Right cardiac atrium (tissue), 5 donors: ENCODE data around the gene FOXM1. TPM values are rescaled to one million over a fixed set of nuclear protein-coding genes. Genes with fewer than 3 reads are reported as not detected.

ENCODE experiments used
- ATAC-seq, 2 donors: fragments of 200-7000 bp; cut with Tn5 transposase; one replicate each; pipeline versions ENCODE4 v1.8.0 to v1.9.1; 2020; ENCODE audit warnings: moderate library complexity in 2 of 2, mild to moderate bottlenecking in 1 of 2
- DNase-seq, 3 donors: peaks; one replicate each; pipeline ENCODE4 v3.0.0-alpha.2; 2020
- H3K27ac ChIP-seq: one replicate; pipeline ENCODE4 v1.5.1; 2013; ENCODE audit warnings: mild to moderate bottlenecking, low read length, control low read depth, moderate library complexity
- H3K27me3 ChIP-seq: one replicate; pipeline ENCODE4 v1.6.1; 2013; ENCODE audit not compliant: control insufficient read depth, insufficient read depth
- H3K4me1 ChIP-seq: one replicate; pipeline ENCODE4 v1.6.1; 2013; ENCODE audit warnings: low read length; ENCODE audit not compliant: control insufficient read depth, insufficient read depth
- H3K4me3 ChIP-seq: one replicate; pipeline ENCODE4 v1.5.1; 2013; ENCODE audit warnings: low read length, control low read depth
- H3K9me3 ChIP-seq: one replicate; pipeline ENCODE4 v1.6.1; 2013; ENCODE audit warnings: low read length; ENCODE audit not compliant: control insufficient read depth
- WGBS: extraction: QIAGEN DNeasy Blood & Tissue Kit; methylation state at CpG from one replicate; pipeline ENCODE4 v1.1.7; 2013; 5-methylcytosine and 5-hydroxymethylcytosine counted together
- intact Hi-C, 4 donors: fragments of 100-400 bp; cut with DNase I; formaldehyde crosslinking; loops; one replicate each; pipeline versions ENCODE4 v1.11.0 to v1.14.0; 2022 to 2023
- polyA plus RNA-seq: library from polyadenylated mRNA; stranded (reverse); fragments of 200-250 nt; gene quantifications from one replicate; pipeline ENCODE4 v1.2.3, GENCODE V29; 2013
- total RNA-seq, 4 donors: library from RNA; stranded (reverse); fragmentation: NEBNext Ultra II Directional; extraction: Animal tissue kit (Norgen Biotek cat#: 25700); gene quantifications; one replicate each; pipeline ENCODE4 v1.2.1, GENCODE V29; 2021
- donor health status: healthy with polysubstance abuse.
- donor health status: DM: no; HTN: yes; CAD: no.
- donor health status: DM: no; HTN: no; CAD: no.
- donor health status: DM: no; HTN: yes; CAD: no; lungs with severe emphysema.
- donor health status: DM: yes; HTN: yes; CAD: no.

FOXM1 gene
- total and polyA plus RNA-seq, 5 donors = 0.20 to 1.7 (median 0.51) TPM

DNA sequence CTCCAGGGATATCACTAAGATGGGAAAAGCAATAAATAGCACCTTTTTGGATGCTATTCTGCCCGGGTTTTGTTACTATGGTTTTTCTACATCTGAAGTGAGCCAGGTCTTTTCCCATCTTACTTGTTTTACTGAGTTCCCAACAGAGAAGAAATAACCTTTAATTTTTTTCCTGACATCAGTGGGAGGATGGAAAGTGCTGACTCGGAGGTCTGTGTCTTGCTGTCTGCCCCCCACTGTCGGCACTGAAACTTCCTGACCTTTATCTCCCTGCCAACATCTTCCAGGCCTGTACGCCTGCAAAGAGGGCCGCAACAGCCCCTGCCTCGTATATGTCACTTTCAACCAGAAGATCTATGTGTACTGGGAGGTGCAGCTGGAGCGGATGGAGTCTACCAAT lies 53.5 kb downstream of the FOXM1 start:
- DNase-seq = no peak
- no peaks in the 10 kb centered on the region for H3K9me3 ChIP-seq
- intact Hi-C loops = no loop called here
- ATAC-seq = no peak
- no peak overlapping the region for H3K4me3 ChIP-seq
- no peaks in the 10 kb centered on the region for H3K4me1 ChIP-seq
- H3K27ac ChIP-seq = no peak overlapping the region
- no peaks in the 10 kb centered on the region for H3K27me3 ChIP-seq
- WGBS = 69% methylated on average over 7 of the region's 7 CpGs

DNA sequence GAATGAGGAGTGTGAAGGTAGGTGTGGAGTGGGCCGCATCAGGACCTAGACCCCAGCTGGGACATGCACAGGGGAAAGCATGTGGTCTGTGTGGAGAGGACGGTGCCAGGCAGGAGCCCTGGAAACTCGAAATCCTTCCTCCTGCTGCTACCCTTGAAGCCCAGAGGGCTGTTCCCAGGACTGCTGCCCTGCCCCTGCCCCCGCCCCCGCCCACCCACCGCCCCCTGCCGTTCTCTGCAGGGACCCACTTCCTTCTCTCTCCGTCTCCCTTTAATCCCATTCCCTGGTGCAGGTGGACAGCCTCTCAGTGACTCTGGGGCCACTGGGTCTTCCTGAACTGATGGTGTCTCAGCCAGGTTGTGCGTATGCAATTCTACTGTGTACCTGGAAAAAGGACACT lies 56.5 kb downstream of the FOXM1 start:
- no peak for ATAC-seq
- no peak overlapping the region for H3K27ac ChIP-seq
- whole genome bisulfite sequencing = 81% methylated on average over 9 of the region's 9 CpGs

GRCh38 chr12:2819810-2820209 lies 57.2 kb downstream of the FOXM1 start:
- intact Hi-C loops = no loop called here
- H3K4me1 ChIP-seq = no peaks in the 10 kb centered on the region
- H3K27me3 ChIP-seq = no peaks in the 10 kb centered on the region
- H3K4me3 ChIP-seq = no peak overlapping the region
- H3K27ac ChIP-seq = no peak overlapping the region
- no peak for DNase-seq
- whole genome bisulfite sequencing = 93% methylated on average over 15 of the region's 15 CpGs
- no peak for ATAC-seq
- no peaks in the 10 kb centered on the region for H3K9me3 ChIP-seq

More for the DNA sequence above, 56.5 kb downstream of the FOXM1 start:
- intact Hi-C loops = no loop called here
- no peaks in the 10 kb centered on the region for H3K9me3 ChIP-seq
- no peak for DNase-seq
- no peaks in the 10 kb centered on the region for H3K4me1 ChIP-seq
- no peaks in the 10 kb centered on the region for H3K27me3 ChIP-seq
- H3K4me3 ChIP-seq = no peak overlapping the region

DNA sequence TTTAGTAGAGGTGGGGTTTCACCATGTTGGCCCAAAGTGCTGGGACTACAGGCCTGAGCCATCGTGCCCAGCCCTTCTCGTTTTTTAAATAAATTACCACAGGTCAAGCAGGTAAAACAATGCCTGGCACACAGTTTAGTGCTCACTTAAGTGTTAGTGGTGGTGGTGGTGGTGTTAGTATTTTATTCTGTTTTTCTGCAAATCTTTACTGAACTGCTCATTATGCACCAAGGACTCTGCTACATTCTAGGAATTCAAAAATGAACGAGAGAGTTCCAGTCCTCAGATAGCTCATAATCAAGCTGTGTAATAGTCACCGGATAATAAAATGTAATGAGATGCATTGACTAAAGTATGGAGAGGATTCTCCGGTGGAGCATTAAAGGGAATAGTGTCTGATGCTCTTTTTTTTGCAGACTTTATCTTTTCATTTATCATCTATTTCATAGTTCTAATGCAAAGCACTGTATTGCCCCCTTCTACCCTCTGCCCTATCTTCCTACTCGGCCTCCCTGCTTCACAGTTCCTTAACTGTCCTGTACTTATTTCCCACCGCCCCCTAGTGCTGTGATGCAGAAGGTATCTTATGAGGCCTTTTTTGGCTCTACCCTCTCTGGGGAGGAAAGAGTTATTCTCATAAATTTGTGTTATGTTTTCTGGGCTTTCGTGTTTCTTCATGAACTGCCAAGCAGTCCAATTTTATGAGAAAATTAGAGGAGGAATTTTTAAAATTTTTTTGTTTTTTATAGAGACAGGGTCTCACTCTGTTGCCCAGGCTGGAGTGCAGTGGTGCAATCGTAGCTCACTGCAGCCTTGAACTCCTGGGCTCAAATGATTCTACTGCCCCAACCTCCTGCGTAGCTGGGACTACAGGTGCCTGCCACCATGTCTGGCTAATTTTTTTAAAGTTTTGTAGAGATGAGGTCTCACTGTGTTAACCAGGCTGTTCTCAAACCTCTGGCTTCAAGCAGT lies 63.5 kb downstream of the FOXM1 start:
- H3K4me1 ChIP-seq = no peaks in the 10 kb centered on the region
- H3K27ac ChIP-seq = peak overlapping the region; percentile 83
- ATAC-seq (peak; percentile 42 to 52), DNase-seq (peak in 1 of 3 donors; percentile 44)
- H3K27me3 ChIP-seq = no peaks in the 10 kb centered on the region
- peak overlapping the region; percentile 58 for H3K4me3 ChIP-seq
- intact Hi-C loops = no loop called here
- 16% methylated on average over 10 of the region's 10 CpGs for WGBS
- no peaks in the 10 kb centered on the region for H3K9me3 ChIP-seq

DNA sequence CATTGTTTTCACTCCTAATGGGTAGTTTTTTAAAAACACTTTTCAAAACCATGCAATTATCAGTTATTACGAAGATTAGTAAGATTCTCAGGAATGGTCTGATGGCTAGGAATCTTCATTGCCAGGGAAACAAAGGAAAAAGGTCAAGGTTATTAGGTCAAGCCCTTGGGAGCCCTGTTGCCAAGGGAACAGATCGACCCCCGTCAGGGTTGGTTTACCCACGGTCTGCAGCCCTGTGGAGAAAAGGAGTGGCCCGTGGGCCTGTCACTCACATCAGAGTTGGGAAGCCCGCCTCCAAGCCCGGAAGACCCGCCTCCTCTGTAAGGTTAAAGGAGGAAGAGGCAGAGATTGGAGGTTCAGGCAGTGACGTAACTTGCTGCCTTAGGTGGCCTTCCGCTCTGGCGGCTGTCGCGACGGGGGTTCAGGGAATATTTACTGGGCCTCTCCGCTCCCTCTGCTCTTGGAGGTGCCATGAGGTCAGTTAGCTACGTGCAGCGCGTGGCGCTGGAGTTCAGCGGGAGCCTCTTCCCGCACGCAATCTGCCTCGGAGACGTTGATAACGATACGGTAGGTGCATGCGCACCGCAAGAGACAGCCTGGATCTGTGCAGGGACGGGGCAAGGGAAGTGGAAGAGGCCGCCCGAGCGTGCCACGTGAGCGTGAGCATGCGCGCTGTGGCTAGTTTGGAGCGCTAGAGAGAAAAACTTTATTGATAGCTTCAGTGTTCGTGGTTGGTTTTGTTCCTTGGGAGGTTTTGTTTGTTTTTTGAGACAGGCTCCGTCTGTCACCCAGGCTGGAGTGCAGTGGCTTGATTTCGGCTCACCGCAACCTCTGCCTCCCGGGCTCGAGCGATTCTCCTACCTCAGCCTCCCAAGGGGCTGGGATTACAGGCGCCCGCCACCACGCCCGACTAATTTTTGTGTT lies 64.4 kb downstream of the FOXM1 start, which contains the start of gene ITFG2:
TSS of gene ITFG2 (plus strand) at position 379 of the 924 bp plus-strand sequence. CDS start at position 472, 93 bp downstream.
- DNase-seq (peak; percentile 99 to 100 (median 99)), ATAC-seq (peak; percentile 99)
- no peaks in the 10 kb centered on the region for H3K4me1 ChIP-seq
- WGBS = under 1% methylated on average over 48 of the region's 48 CpGs
- no peaks in the 10 kb centered on the region for H3K9me3 ChIP-seq
- H3K27ac ChIP-seq = peak within 1 kb of the TSS; percentile 83
- no peaks in the 10 kb centered on the region for H3K27me3 ChIP-seq
- H3K4me3 ChIP-seq = peak within 1 kb of the TSS; percentile 58
- intact Hi-C loops = no loop called here

- intact Hi-C loops = no loop called here
- Histone ChIP-seq H3K4me1 (no peaks in the 10 kb centered on the region), H3K27me3 (no peaks in the 10 kb centered on the region), H3K4me3 (peak overlapping the region; percentile 54), H3K27ac (no peak overlapping the region), H3K9me3 (no peaks in the 10 kb centered on the region)
- ATAC-seq (no peak), DNase-seq (no peak)
- 83% methylated on average over 5 of the region's 5 CpGs for WGBS
Measured at GRCh38 chr12:2811801-2812200, 65.2 kb downstream of the FOXM1 start.

Other genes with a start within 250 kb of the FOXM1 start
- 10 to 100 TPM; 36.4 to 65.2 (median 53.7) TPM for gene FKBP4, start 82.2 kb downstream of the FOXM1 start, total RNA-seq
- 32.4 TPM for gene FKBP4, start 82.2 kb downstream of the FOXM1 start, polyA plus RNA-seq
- 10 to 100 TPM; 14.3 to 20.6 (median 17.3) TPM for gene ITFG2, start 64.5 kb downstream of the FOXM1 start, total RNA-seq
- 15.7 TPM for gene ITFG2, start 64.5 kb downstream of the FOXM1 start, polyA plus RNA-seq
- gene NRIP2, start 42.1 kb downstream of the FOXM1 start, total RNA-seq = 1 to 10 TPM; 1.5 to 3.0 (median 1.8) TPM
- gene NRIP2, start 42.1 kb downstream of the FOXM1 start, polyA plus RNA-seq = 2.0 TPM
- not detected for gene TEX52, start 20.1 kb downstream of the FOXM1 start, total RNA-seq
- not detected for gene TEX52, start 20.1 kb downstream of the FOXM1 start, polyA plus RNA-seq
- gene RHNO1, start within 50 bp of the FOXM1 start, total RNA-seq = 10 to 100 TPM in 1 of 4 donors, 1 to 10 TPM in 3; 8.3 to 11.0 (median 8.7) TPM
- gene RHNO1, start within 50 bp of the FOXM1 start, polyA plus RNA-seq = 13.6 TPM
- gene TULP3, start 13.7 kb upstream of the FOXM1 start, total RNA-seq = 10 to 100 TPM; 14.1 to 17.1 (median 15.9) TPM
- 10.5 TPM for gene TULP3, start 13.7 kb upstream of the FOXM1 start, polyA plus RNA-seq
- 10 to 100 TPM; 11.1 to 22.9 (median 11.8) TPM for gene TEAD4, start 82.2 kb upstream of the FOXM1 start, total RNA-seq
- gene TEAD4, start 82.2 kb upstream of the FOXM1 start, polyA plus RNA-seq = 9.6 TPM
- 100 to 1,000 TPM; 151 to 184 (median 172) TPM for gene TSPAN9, start 200.2 kb upstream of the FOXM1 start, total RNA-seq
- gene TSPAN9, start 200.2 kb upstream of the FOXM1 start, polyA plus RNA-seq = 121 TPM